Activated naive CD4-positive, alpha-beta T cell treated with anti-CD3 and anti-CD28 coated beads, Interleukin-2, amount 50 U/mL, for 24 hours (primary cell): ENCODE results near the gene AGAP3.

Experiments
- H3K27ac Mint-ChIP-seq: one replicate; pipeline ENCODE4 v1.8.0; 2021; ENCODE audit warnings: mild to moderate bottlenecking, mixed read lengths
- H3K27me3 Mint-ChIP-seq: one replicate; pipeline ENCODE4 v1.8.0; 2021; ENCODE audit warnings: mixed read lengths
- H3K36me3 Mint-ChIP-seq: one replicate; pipeline ENCODE4 v1.8.0; 2021; ENCODE audit warnings: mixed read lengths
- H3K4me1 Mint-ChIP-seq: one replicate; pipeline ENCODE4 v1.8.0; 2021; ENCODE audit warnings: mixed read lengths
- H3K4me3 Mint-ChIP-seq: one replicate; pipeline ENCODE4 v1.8.0; 2021; ENCODE audit warnings: mild to moderate bottlenecking, mixed read lengths
- H3K9me3 Mint-ChIP-seq: one replicate; pipeline ENCODE4 v1.8.0; 2021; ENCODE audit warnings: mixed read lengths

The AGAP3 gene

GRCh38 chr7:151193203-151193978 lies 107.1 kb downstream of the AGAP3 start:
- peaks cover 7% of the 10 kb centered on the region for H3K27me3 Mint-ChIP-seq
- no peak overlapping the region for H3K27ac Mint-ChIP-seq
- H3K36me3 Mint-ChIP-seq: no peaks in the 10 kb centered on the region
- H3K9me3 Mint-ChIP-seq: no peaks in the 10 kb centered on the region
- no peaks in the 10 kb centered on the region for H3K4me1 Mint-ChIP-seq
- H3K4me3 Mint-ChIP-seq: no peak overlapping the region
